HG02885 (cell line): ENCODE data around the gene AMMECR1.
"Not testable (repeated sequence)": the region's sequence is repeated elsewhere in the genome, so short reads cannot be mapped to it uniquely, and the experiment has no call there.

ENCODE experiments used
- ATAC-seq: cut with Tn5 transposase; IDR thresholded peaks from one replicate; pipeline ENCODE4 v1.9.1; 2021; ENCODE audit warnings: mild to moderate bottlenecking; ENCODE audit not compliant: unreplicated experiment, poor library complexity

Gene AMMECR1

GRCh38 chrX:110267874-110268273 is 50.0 kb downstream of the AMMECR1 start:
- ATAC-seq, result no peak

GRCh38 chrX:110265661-110266060 is 52.2 kb downstream of the AMMECR1 start:
- no peak for ATAC-seq

- ATAC-seq, result no peak
These were observed 58.8 kb downstream of the AMMECR1 start for GRCh38 chrX:110259117-110259516.

GRCh38 chrX:110258552-110258951 is 59.3 kb downstream of the AMMECR1 start:
- ATAC-seq, result no peak

- ATAC-seq, result no peak
These were observed 60.0 kb downstream of the AMMECR1 start for GRCh38 chrX:110257889-110258288.

- ATAC-seq, result no peak
These were observed 65.2 kb downstream of the AMMECR1 start for GRCh38 chrX:110252711-110253110.

GRCh38 chrX:110251961-110252360 is 65.9 kb downstream of the AMMECR1 start:
- ATAC-seq, result no peak

- ATAC-seq, result no peak
These were observed 66.4 kb downstream of the AMMECR1 start for GRCh38 chrX:110251526-110251925.

GRCh38 chrX:110250847-110251246 is 67.0 kb downstream of the AMMECR1 start:
- ATAC-seq, result no peak

- ATAC-seq, result no peak
These were observed 69.3 kb downstream of the AMMECR1 start for GRCh38 chrX:110248578-110248977.

- ATAC-seq, result no peak
These were observed 72.9 kb downstream of the AMMECR1 start for GRCh38 chrX:110245011-110245410.

GRCh38 chrX:110242371-110242770 is 75.5 kb downstream of the AMMECR1 start:
- ATAC-seq, result no peak

- no peak for ATAC-seq
These were observed 76.1 kb downstream of the AMMECR1 start for GRCh38 chrX:110241816-110242215.

- ATAC-seq, result not testable (repeated sequence)
These were observed 79.6 kb downstream of the AMMECR1 start for GRCh38 chrX:110238259-110238658.

- not testable (repeated sequence) for ATAC-seq
These were observed 86.4 kb downstream of the AMMECR1 start for GRCh38 chrX:110231485-110231884.

- not testable (repeated sequence) for ATAC-seq
These were observed 88.3 kb downstream of the AMMECR1 start for GRCh38 chrX:110229497-110230111.

GRCh38 chrX:110228453-110228852 is 89.4 kb downstream of the AMMECR1 start:
- ATAC-seq, result no peak

GRCh38 chrX:110226931-110227330 is 91.0 kb downstream of the AMMECR1 start:
- no peak for ATAC-seq

- no peak for ATAC-seq
These were observed 92.8 kb downstream of the AMMECR1 start for GRCh38 chrX:110224926-110225617.

- no peak for ATAC-seq
These were observed 95.2 kb downstream of the AMMECR1 start for GRCh38 chrX:110222497-110223257.

GRCh38 chrX:110219920-110220319 is 98.0 kb downstream of the AMMECR1 start:
- no peak for ATAC-seq
